ENCODE results near the gene FSTL3. TPM values are rescaled to one million over a fixed set of nuclear protein-coding genes. Genes with fewer than 3 reads are reported as not detected.

Gene FSTL3
- total RNA-seq, 2 experiments from 2014 or later, result 3.4 to 7.3 TPM

GRCh38 chr19:648305-648704 is 27.9 kb upstream of the FSTL3 start:
- BruUV-seq (replicated peaks), result no TSS peak
- Histone ChIP-seq H4K20me1 (ENCODE audit: insufficient read depth, low read length) (no peaks in the 10 kb centered on the region; the same call in 1 of the 2 replicates), H3K4me1 (ENCODE audit: insufficient read depth, low read length, poor library complexity, severe bottlenecking) (peaks cover 18% of the 10 kb centered on the region), H3K4me3 (ENCODE audit: low read depth, low read length, poor library complexity, severe bottlenecking) (no peak overlapping the region), H3K4me2 (ENCODE audit: low read length) (no peak overlapping the region), H3K9me2 (ENCODE audit: insufficient read depth, low read length) (no peaks in the 10 kb centered on the region), H2AFZ (ENCODE audit: low read length) (no peak overlapping the region), H3K79me2 (ENCODE audit: insufficient read depth, low read depth, low read length) (peaks cover 11% of the 10 kb centered on the region), H3K9me3 (ENCODE audit: low read length) (no peaks in the 10 kb centered on the region), H3K36me3 (ENCODE audit: insufficient read depth, low read length) (peaks cover 88% of the 10 kb centered on the region), H3K27ac (ENCODE audit: low read depth, low read length, poor library complexity, severe bottlenecking) (peak overlapping the region; percentile 59)
- POLR2A ChIA-PET, result no interaction called here
- intact Hi-C loops (cut with micrococcal nuclease; ENCODE audit: unreplicated experiment), result no loop called here
- TF ChIP-seq EZH2phosphoT487 (IDR thresholded peaks at IDR 0.05; ENCODE audit: borderline replicate concordance, low read depth, low read length) (no peak), CTCF (conservative IDR thresholded peaks at IDR 0.05; ENCODE audit: low read length) (no peak)
- CTCF ChIA-PET (ENCODE audit: unreplicated experiment), result no interaction called here
- no peak for DNase-seq (ENCODE audit: low spot score)

GRCh38 chr19:648904-649801 is 27.0 kb upstream of the FSTL3 start:
- H3K4me1 ChIP-seq (ENCODE audit: insufficient read depth, low read length, poor library complexity, severe bottlenecking), result peaks cover 18% of the 10 kb centered on the region
- peaks cover 92% of the 10 kb centered on the region for H3K36me3 ChIP-seq (ENCODE audit: insufficient read depth, low read length)
- ChIA-PET POLR2A (no interaction called here), CTCF (ENCODE audit: unreplicated experiment) (no interaction called here)
- intact Hi-C loops (cut with micrococcal nuclease; ENCODE audit: unreplicated experiment), result no loop called here
- TF ChIP-seq CTCF (conservative IDR thresholded peaks at IDR 0.05; ENCODE audit: low read length) (no peak), EZH2phosphoT487 (IDR thresholded peaks at IDR 0.05; ENCODE audit: borderline replicate concordance, low read depth, low read length) (no peak)
- H3K9me2 ChIP-seq (ENCODE audit: insufficient read depth, low read length), result no peaks in the 10 kb centered on the region
- no peak overlapping the region for H3K27ac ChIP-seq (ENCODE audit: low read depth, low read length, poor library complexity, severe bottlenecking)
- H4K20me1 ChIP-seq (ENCODE audit: insufficient read depth, low read length), result no peaks in the 10 kb centered on the region; the same call in 1 of the 2 replicates
- H2AFZ ChIP-seq (ENCODE audit: low read length), result no peak overlapping the region
- H3K4me2 ChIP-seq (ENCODE audit: low read length), result no peak overlapping the region
- H3K9me3 ChIP-seq (ENCODE audit: low read length), result no peaks in the 10 kb centered on the region
- no peak overlapping the region for H3K4me3 ChIP-seq (ENCODE audit: low read depth, low read length, poor library complexity, severe bottlenecking)
- no TSS peak for BruUV-seq (replicated peaks)
- DNase-seq (ENCODE audit: low spot score), result no peak
- peaks cover 19% of the 10 kb centered on the region for H3K79me2 ChIP-seq (ENCODE audit: insufficient read depth, low read depth, low read length)

- Histone ChIP-seq H3K9me3 (ENCODE audit: low read length) (no peaks in the 10 kb centered on the region), H3K36me3 (ENCODE audit: insufficient read depth, low read length) (peaks cover 92% of the 10 kb centered on the region), H3K4me3 (ENCODE audit: low read depth, low read length, poor library complexity, severe bottlenecking) (no peak overlapping the region), H2AFZ (ENCODE audit: low read length) (no peak overlapping the region), H3K27ac (ENCODE audit: low read depth, low read length, poor library complexity, severe bottlenecking) (no peak overlapping the region), H3K79me2 (ENCODE audit: insufficient read depth, low read depth, low read length) (peaks cover 29% of the 10 kb centered on the region), H3K9me2 (ENCODE audit: insufficient read depth, low read length) (no peaks in the 10 kb centered on the region), H3K4me2 (ENCODE audit: low read length) (no peak overlapping the region), H3K4me1 (ENCODE audit: insufficient read depth, low read length, poor library complexity, severe bottlenecking) (peaks cover 18% of the 10 kb centered on the region), H4K20me1 (ENCODE audit: insufficient read depth, low read length) (no peaks in the 10 kb centered on the region; the same call in 1 of the 2 replicates)
- BruUV-seq (replicated peaks), result no TSS peak
- ChIA-PET CTCF (ENCODE audit: unreplicated experiment) (no interaction called here), POLR2A (no interaction called here)
- TF ChIP-seq CTCF (conservative IDR thresholded peaks at IDR 0.05; ENCODE audit: low read length) (no peak), EZH2phosphoT487 (IDR thresholded peaks at IDR 0.05; ENCODE audit: borderline replicate concordance, low read depth, low read length) (no peak)
- DNase-seq (ENCODE audit: low spot score), result no peak
- intact Hi-C loops (cut with micrococcal nuclease; ENCODE audit: unreplicated experiment), result no loop called here
Measured at GRCh38 chr19:650121-650520, 26.1 kb upstream of the FSTL3 start.

Measured in OCI-LY7 (cell line).